GM12865 (cell line): Measurements from ENCODE around the gene PMEL.
"Not testable (repeated sequence)": the region's sequence is repeated elsewhere in the genome, so short reads cannot be mapped to it uniquely, and the experiment has no call there.

Source experiments
- DNase-seq: peaks from one replicate; pipeline ENCODE4 v3.0.0; 2010; ENCODE audit warnings: low read depth
- H3K4me3 ChIP-seq: 2 replicates; pipeline ENCODE4 v1.5.1; 2011; ENCODE audit warnings: mild to moderate bottlenecking, low read depth, low read length, control low read depth
- TF ChIP-seq, protein P1 (sequence below): IDR thresholded peaks from 2 replicates; pipeline ENCODE4 v1.5.1; 2011; ENCODE audit warnings: low read length, control low read depth, low read depth, inconsistent platforms; ENCODE audit not compliant: insufficient read depth; ENCODE audit errors: missing control alignments

PMEL gene

GRCh38 chr12:55982319-55982936, 16.6 kb upstream of the PMEL start:
- no peak overlapping the region for H3K4me3 ChIP-seq
- TF ChIP-seq, protein P1, sequence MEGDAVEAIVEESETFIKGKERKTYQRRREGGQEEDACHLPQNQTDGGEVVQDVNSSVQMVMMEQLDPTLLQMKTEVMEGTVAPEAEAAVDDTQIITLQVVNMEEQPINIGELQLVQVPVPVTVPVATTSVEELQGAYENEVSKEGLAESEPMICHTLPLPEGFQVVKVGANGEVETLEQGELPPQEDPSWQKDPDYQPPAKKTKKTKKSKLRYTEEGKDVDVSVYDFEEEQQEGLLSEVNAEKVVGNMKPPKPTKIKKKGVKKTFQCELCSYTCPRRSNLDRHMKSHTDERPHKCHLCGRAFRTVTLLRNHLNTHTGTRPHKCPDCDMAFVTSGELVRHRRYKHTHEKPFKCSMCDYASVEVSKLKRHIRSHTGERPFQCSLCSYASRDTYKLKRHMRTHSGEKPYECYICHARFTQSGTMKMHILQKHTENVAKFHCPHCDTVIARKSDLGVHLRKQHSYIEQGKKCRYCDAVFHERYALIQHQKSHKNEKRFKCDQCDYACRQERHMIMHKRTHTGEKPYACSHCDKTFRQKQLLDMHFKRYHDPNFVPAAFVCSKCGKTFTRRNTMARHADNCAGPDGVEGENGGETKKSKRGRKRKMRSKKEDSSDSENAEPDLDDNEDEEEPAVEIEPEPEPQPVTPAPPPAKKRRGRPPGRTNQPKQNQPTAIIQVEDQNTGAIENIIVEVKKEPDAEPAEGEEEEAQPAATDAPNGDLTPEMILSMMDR = no peak
- peak; percentile 69 for DNase-seq

GRCh38 chr12:55981882-55982281, 16.0 kb upstream of the PMEL start:
- not testable (repeated sequence) for DNase-seq, H3K4me3 ChIP-seq

DNA sequence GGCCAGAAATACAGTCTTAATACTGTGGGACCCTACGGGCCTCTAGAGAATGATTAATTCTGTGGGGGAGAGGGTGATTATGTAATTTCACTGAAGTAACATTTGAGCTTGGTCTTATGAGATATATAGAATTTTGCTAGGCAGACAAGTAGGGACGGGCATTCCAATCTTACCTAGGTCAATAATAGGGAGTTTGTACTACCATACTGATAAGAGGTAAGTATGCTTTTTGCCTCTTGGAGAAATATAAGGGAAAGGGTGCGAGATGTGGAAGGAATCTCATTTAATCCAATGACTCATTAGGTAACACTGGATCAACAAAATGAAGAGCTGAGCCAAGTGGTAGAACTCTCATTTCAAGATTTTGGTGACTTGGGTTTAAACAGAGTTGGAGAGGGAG, 13.2 kb upstream of the PMEL start:
- TF ChIP-seq, protein P1 = no peak
- H3K4me3 ChIP-seq = no peak overlapping the region
- no peak for DNase-seq

DNA sequence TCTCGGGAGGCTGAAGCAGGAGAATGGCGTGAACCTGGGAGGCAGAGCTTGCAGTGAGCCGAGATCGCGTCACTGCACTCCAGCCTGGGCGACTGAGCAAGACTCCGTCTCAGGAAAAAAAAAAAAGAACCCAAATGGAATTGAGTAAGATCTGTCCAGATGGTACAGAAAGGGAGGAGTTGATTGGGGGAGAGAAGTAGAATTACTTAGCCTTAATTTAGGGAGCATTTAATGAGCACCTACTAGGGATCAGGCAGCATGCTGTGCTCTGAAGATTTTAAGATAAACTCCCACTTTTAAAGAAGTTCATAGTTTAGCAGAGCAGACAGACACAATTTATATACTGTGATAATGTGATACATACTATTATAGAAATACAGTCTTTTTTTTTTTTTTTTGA, 12.6 kb upstream of the PMEL start:
- no peak overlapping the region for H3K4me3 ChIP-seq
- TF ChIP-seq, protein P1 = no peak
- DNase-seq = no peak

DNA sequence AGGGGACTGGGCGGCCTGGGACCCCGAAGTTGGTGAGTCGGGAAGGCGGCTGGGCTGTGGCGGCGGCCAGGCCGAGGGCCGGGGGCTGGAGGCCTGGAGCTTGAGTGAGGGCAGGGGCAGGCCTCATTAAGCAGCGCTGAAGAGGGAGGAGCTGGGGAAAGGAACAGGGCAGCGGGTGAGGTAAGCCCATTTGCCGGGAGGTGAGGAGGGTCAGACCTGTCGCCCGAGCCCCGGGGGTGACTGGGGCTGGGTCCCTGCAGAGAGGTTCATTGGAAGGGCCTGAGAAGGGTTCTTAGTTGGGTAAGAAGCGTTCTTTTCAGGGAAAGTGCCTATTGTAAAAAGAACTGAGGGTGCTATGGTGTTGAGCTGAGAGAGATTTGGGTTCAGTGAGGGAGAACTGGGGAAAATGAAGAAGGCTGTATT, 8.5 kb upstream of the PMEL start:
- TF ChIP-seq, protein P1 = no peak
- DNase-seq = peak; percentile 59
- peak overlapping the region; percentile 88 for H3K4me3 ChIP-seq

DNA sequence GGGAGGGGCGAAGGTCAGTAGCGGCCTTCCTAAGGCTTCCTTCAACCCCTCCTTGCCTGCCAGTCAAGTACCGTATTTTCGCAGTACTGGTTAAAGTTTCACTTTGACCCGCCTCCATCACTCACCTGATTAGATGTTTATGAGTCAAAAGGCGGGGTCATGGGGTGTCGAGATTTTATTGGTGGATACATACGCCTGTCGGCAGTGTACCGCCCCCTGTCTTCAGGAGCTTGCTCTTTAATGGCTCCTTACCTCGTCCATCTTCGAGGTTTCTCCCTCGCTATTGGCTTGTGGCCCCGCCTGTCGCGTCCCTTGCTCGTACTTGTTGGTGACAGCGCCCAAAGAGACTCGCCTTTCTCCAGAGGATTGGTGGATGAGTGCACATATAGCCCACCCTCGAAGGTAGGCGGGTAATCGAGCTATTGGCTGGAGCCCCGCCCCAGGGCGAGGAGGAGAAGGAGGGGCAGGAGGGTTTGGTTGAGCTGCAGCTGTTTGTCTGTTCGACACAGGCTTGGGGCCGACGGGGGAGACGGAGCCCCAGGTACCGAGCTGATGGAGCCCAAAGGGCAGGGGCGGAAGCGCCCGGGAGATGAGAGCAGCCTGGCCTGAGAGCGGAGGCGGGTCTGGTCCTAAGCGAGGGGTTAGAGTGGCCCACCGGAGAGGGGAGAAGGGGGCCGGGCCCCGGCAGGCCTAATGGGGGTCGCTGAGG, 7.9 kb upstream of the PMEL start, which contains the start of gene RAB5B:
RAB5B (plus strand) TSS at position 480 of the 709 bp plus-strand sequence. CDS start 12,883 bp downstream, outside the sequence.
- H3K4me3 ChIP-seq = peak within 1 kb of the TSS; percentile 88
- DNase-seq = peak; percentile 100
- TF ChIP-seq, protein P1 = no peak

- peak overlapping the region; percentile 74 for H3K4me3 ChIP-seq
- DNase-seq = peak; percentile 44
- TF ChIP-seq, protein P1 = no peak
Observed at GRCh38 chr12:55972911-55973598, 7.2 kb upstream of the PMEL start.
